GM18505 (cell line): ENCODE measurements around the gene DUSP19.
A peak's percentile ranks its signal among the peaks of the same experiment; 100 is the strongest.

Experiments used
- ATAC-seq: cut with Tn5 transposase; IDR thresholded peaks from one replicate; pipeline ENCODE4 v1.9.1; 2021; ENCODE audit not compliant: unreplicated experiment
- POLR2A ChIP-seq: IDR thresholded peaks from 4 replicates; pipeline ENCODE4 v1.6.1; 2011; ENCODE audit warnings: borderline replicate concordance; ENCODE audit not compliant: insufficient read depth, insufficient read length; ENCODE audit errors: extremely low read depth

The DUSP19 gene

GRCh38 chr2:183049420-183049819 is 29.1 kb upstream of the DUSP19 start:
- TF ChIP-seq POLR2A: no peak
- ATAC-seq: no peak

GRCh38 chr2:183057333-183057985 is 21.1 kb upstream of the DUSP19 start:
- no peak for TF ChIP-seq POLR2A
- peak; percentile 41 for ATAC-seq

- ATAC-seq: no peak
Observed at GRCh38 chr2:183059561-183059960, 19.0 kb upstream of the DUSP19 start.

DNA sequence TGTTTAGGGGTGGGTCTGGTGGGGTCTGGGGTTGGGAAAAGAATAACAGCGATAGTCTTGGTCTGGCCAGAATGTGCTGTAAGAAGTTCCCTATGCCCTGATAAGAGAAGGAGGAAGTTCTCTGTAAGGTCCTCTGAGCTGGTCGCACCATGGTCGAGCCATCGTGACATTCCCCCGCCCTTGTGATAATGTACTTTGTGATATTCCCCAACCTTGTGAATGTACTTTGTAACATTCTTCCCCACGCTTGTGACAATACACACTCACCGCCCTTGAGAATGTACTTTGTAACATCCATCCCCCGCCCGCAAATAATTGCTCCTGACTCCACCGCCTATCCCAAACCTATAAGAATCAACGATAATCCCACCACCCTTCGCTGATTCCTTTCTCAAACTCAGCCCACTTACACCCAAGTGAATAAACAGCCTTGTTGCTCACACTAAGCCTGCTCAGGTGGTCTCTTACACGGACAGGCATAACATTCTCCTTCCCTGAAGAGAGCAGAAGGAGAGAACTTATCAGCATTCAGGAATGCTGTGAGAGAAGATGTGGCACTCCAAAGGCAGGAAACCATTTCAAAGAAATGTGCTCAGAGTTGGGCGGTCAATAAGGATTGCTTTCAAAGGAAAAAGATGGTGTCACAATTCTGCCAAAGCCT is 17.8 kb upstream of the DUSP19 start:
- ATAC-seq: no peak

More at GRCh38 chr2:183059561-183059960, 19.0 kb upstream of the DUSP19 start:
- no peak for TF ChIP-seq POLR2A

DNA sequence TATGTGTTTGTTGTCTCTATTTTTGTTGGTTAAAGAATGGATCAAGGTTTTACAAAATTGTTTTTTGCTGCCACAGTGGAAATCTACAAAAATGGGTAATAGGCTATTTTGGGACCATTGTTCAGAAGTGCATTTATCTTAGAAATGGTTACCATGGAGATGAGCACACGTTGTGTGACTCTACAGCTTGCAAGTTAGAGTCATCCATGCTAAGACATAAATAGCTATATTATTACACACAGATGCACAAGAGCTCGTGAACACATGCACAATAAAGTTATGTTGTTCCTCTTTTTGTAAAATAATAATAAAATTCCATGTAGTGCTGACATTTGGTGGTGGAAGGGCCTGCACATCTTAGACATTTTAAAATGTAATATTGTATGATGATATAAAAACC is 15.5 kb upstream of the DUSP19 start:
- TF ChIP-seq POLR2A: no peak
- ATAC-seq: peak; percentile 96

More for the DNA sequence above, 17.8 kb upstream of the DUSP19 start:
- no peak for TF ChIP-seq POLR2A

GRCh38 chr2:183068561-183068960 is 10.0 kb upstream of the DUSP19 start:
- no peak for ATAC-seq
- no peak for TF ChIP-seq POLR2A

DNA sequence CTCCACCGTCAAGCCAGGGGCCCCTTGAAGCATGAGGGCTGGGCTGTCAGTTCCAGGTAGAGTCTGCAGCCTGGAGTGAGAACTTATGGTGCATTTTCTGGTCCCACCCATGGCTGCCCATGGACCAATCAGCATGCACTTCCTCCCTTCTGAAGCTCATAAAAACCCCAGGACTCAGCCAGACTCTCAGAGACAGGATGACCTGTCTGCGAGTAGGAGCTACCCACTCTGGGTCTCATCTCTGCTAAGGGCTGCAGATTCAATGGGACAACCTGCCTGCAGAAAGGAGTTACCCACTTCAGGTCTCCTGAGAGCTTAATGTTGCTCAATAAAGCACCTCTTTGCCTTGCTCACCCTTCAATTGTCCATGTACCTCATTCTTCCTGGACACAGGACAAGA is 9.4 kb upstream of the DUSP19 start:
- TF ChIP-seq POLR2A: no peak
- no peak for ATAC-seq

DNA sequence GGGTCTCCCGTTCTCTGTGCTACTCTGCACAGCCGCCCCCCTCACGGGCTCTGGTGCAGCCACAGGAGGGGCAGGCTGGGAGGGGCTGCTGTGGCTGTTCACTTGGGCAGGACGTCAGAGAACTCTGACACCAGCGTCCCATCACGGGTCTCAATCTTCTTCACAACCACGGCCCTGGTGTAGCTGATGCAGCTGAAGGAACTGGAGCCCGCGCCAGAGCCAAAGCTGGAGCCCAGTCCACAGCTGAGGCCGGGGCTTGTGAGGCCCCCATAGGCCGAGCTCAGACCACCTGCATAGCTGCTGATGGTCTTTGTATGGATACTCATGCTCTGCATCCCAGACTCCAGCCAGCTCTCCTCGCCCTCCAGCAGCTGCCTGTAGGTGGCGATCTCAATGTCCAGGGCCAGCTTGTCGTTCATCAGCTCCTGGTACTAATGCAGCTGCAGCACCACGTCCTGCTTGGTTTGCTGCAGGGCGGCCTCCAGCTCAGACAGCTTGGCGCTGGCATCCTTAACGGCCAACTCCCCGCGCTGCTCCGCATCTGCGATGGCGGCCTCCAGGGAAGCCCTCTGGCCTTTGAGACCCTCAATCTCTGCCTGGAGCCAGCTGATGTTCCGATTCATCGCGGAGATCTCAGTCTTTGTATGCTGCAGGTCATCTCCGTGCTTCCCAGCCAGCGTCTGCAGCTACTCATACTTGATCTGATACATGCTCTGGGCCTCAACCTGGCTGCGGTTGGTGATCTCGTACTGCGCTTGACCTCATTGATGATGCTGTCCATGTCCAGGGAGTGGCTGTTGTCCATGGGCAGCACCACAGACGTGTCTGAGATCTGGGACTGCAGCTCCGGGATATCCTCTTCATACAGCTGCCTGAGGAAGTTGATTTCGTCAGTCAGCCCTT is 7.4 kb upstream of the DUSP19 start:
- TF ChIP-seq POLR2A: no peak
- ATAC-seq: no peak

- TF ChIP-seq POLR2A: no peak
- ATAC-seq: no peak
Observed at GRCh38 chr2:183072177-183072576, 6.4 kb upstream of the DUSP19 start.

- no peak for ATAC-seq
- TF ChIP-seq POLR2A: no peak
Observed at GRCh38 chr2:183078163-183078463, 434 bp upstream of the DUSP19 start.

GRCh38 chr2:183079139-183079775 is 710 bp downstream of the DUSP19 start:
- no peak for TF ChIP-seq POLR2A
- peak; percentile 24 for ATAC-seq

- no peak for ATAC-seq
- TF ChIP-seq POLR2A: no peak
Observed at GRCh38 chr2:183081911-183082310, 3.4 kb downstream of the DUSP19 start.

DNA sequence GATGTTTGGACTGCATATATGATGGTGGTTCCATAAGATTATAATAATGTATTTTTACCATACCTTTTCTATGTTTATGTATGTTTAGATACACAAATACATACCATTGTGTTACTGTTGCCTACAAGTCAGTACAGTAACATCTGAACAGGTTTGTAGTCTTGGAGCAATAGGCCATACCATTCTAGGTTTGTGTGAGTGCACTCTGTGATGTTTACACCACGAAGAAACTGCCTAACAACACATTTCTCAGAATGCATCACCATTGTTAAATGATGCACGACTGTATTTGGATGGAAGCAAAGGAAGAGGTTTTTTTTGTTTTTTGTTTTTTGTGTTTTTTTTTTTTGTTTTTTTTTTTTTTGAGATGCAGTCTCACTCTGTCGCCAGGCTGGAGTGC is 9.5 kb downstream of the DUSP19 start:
- no peak for ATAC-seq
- TF ChIP-seq POLR2A: no peak

GRCh38 chr2:183089192-183089851 is 10.8 kb downstream of the DUSP19 start:
- peak; percentile 40 for ATAC-seq
- no peak for TF ChIP-seq POLR2A
